Vagina (tissue), 2 donors: ENCODE results near the gene JADE1. TPM values are rescaled to one million over a fixed set of nuclear protein-coding genes. Genes with fewer than 3 reads are reported as not detected.

Source experiments
- DNase-seq, 2 donors: peaks; one replicate each; pipeline ENCODE4 v3.0.0-alpha.2; 2017; ENCODE audit errors: extremely low spot score in 2 of 2
- H3K27ac ChIP-seq: fragments of 200-600 bp; sonication (generic); one replicate; pipeline ENCODE4 v1.5.1; 2019
- H3K27me3 ChIP-seq: fragments of 200-600 bp; sonication (generic); one replicate; pipeline ENCODE4 v1.5.1; 2019
- H3K36me3 ChIP-seq, 2 donors: fragments of 200-600 bp; sonication (generic); one replicate each; pipeline ENCODE4 v1.5.1; 2017 to 2019
- H3K4me1 ChIP-seq: fragments of 200-600 bp; sonication (generic); one replicate; pipeline ENCODE4 v1.5.1; 2019
- H3K4me3 ChIP-seq, 2 donors: fragments of 200-600 bp; sonication (generic); 1 replicate in 1 of 2; 2 replicates in 1 of 2; pipeline ENCODE4 v1.5.1; 2016 to 2019
- H3K9me3 ChIP-seq: fragments of 200-600 bp; sonication (generic); one replicate; pipeline ENCODE4 v1.5.1; 2019
- CTCF ChIP-seq, 3 experiments: fragments of 450-650 bp in 2 of 3; fragments of 200-600 bp in 1 of 3; sonication (generic) in 1 of 3; IDR thresholded peaks; one replicate each; pipeline ENCODE4 v1.5.1; 2017 to 2019; ENCODE audit warnings: antibody characterized with exemption in 3 of 3, mild to moderate bottlenecking in 2 of 3, moderate library complexity in 2 of 3
- POLR2A ChIP-seq, 2 donors: fragments of 450-650 bp; IDR thresholded peaks; one replicate each; pipeline ENCODE4 v1.6.1; 2017; ENCODE audit warnings: antibody characterized with exemption in 2 of 2, mild to moderate bottlenecking in 2 of 2, moderate library complexity in 2 of 2
- POLR2AphosphoS5 ChIP-seq, 2 donors: sonication (generic); formaldehyde crosslinking; IDR thresholded peaks; one replicate each; pipeline ENCODE4 v1.9.0; 2017; ENCODE audit warnings: antibody characterized with exemption in 2 of 2, mild to moderate bottlenecking in 2 of 2, low read depth in 1 of 2; ENCODE audit not compliant: insufficient read depth in 1 of 2
- intact Hi-C: fragments of 100-400 bp; cut with DNase I; formaldehyde crosslinking; loops from one replicate; pipeline ENCODE4 v1.15.1; 2023
- total RNA-seq: library from RNA; depleted of rRNA; stranded (reverse); fragments of >200 nt; gene quantifications from one replicate; pipeline ENCODE4 v1.2.3, GENCODE V29; 2016

The JADE1 gene
- total RNA-seq, 1 donor from 2014 or later: 29.0 TPM

- H3K4me1 ChIP-seq: no peaks in the 10 kb centered on the region
- no peak for DNase-seq
- H3K27me3 ChIP-seq: no peaks in the 10 kb centered on the region
- H3K9me3 ChIP-seq: no peaks in the 10 kb centered on the region
- H3K36me3 ChIP-seq: no peaks in the 10 kb centered on the region
- intact Hi-C loops: loop anchor here (2.0 kb wide), 1 partner anchor 78 kb away; no protein-coding TSS in a partner anchor
- H3K4me3 ChIP-seq: no peak overlapping the region
- no peak overlapping the region for H3K27ac ChIP-seq
- TF ChIP-seq POLR2A (IDR thresholded peaks at IDR 0.05) (no peak), POLR2AphosphoS5 (IDR thresholded peaks at IDR 0.05; ENCODE audit: insufficient read depth in 1 of 2, low read depth in 1 of 2) (no peak), CTCF (IDR thresholded peaks at IDR 0.05) (no peak)
These were observed 103.7 kb downstream of the JADE1 start for GRCh38 chr4:128913228-128913627.

DNA sequence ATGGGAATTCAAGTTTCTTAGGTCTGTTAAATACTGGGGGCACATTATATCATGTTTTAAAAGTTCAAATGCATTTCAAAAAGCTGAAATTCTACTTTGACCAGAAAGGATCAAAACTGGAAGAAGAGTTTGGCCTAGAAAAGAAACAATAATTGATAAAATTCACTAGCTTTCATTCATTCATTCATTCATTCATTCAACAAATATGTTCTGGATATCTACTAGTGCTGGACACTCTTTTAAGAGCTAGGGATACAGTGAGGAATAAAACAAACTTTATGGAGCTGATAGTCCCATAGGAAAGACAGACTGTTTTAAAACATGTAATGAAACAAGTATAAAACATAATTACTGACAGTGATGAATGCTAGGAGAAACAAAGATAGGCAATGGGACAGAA lies 106.0 kb downstream of the JADE1 start:
- Histone ChIP-seq H3K36me3 (no peaks in the 10 kb centered on the region), H3K9me3 (no peaks in the 10 kb centered on the region), H3K27ac (no peak overlapping the region), H3K4me1 (no peaks in the 10 kb centered on the region), H3K4me3 (no peak overlapping the region), H3K27me3 (no peaks in the 10 kb centered on the region)
- DNase-seq: no peak
- TF ChIP-seq POLR2AphosphoS5 (IDR thresholded peaks at IDR 0.05; ENCODE audit: insufficient read depth in 1 of 2, low read depth in 1 of 2): no peak
- no peak for TF ChIP-seq CTCF (IDR thresholded peaks at IDR 0.05)
- no peak for TF ChIP-seq POLR2A (IDR thresholded peaks at IDR 0.05)
- intact Hi-C loops: no loop called here

DNA sequence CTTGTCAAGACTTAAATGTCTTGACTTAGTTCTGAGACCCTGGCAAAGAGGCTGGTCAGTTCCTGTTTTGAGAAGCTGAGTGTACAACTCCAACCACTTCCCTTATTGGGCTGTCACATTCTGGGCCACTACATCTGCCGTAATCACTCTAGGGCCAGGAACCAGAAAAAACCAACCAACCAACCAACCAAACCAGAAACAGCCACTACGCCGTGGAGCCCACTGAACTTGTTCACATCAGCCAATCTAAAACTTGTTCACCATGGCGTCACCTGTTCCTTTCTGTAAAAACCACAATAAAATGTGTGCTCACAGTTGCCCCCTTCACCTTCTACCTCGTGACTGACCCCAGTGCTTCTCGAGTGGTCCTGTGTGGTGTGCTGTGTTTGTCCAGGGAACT lies 107.3 kb downstream of the JADE1 start:
- TF ChIP-seq CTCF (IDR thresholded peaks at IDR 0.05): no peak
- no peak for TF ChIP-seq POLR2A (IDR thresholded peaks at IDR 0.05)
- TF ChIP-seq POLR2AphosphoS5 (IDR thresholded peaks at IDR 0.05; ENCODE audit: insufficient read depth in 1 of 2, low read depth in 1 of 2): no peak
- no peaks in the 10 kb centered on the region for H3K9me3 ChIP-seq
- no peak overlapping the region for H3K27ac ChIP-seq
- H3K4me3 ChIP-seq: no peak overlapping the region
- DNase-seq: no peak
- no peaks in the 10 kb centered on the region for H3K4me1 ChIP-seq
- H3K27me3 ChIP-seq: no peaks in the 10 kb centered on the region
- no peaks in the 10 kb centered on the region for H3K36me3 ChIP-seq
- intact Hi-C loops: no loop called here

- H3K4me1 ChIP-seq: no peaks in the 10 kb centered on the region
- no peak overlapping the region for H3K4me3 ChIP-seq
- no peak overlapping the region for H3K27ac ChIP-seq
- DNase-seq: no peak
- intact Hi-C loops: no loop called here
- TF ChIP-seq POLR2AphosphoS5 (IDR thresholded peaks at IDR 0.05; ENCODE audit: insufficient read depth in 1 of 2, low read depth in 1 of 2): no peak
- no peak for TF ChIP-seq POLR2A (IDR thresholded peaks at IDR 0.05)
- TF ChIP-seq CTCF (IDR thresholded peaks at IDR 0.05): no peak
- H3K9me3 ChIP-seq: no peaks in the 10 kb centered on the region
- no peaks in the 10 kb centered on the region for H3K27me3 ChIP-seq
- H3K36me3 ChIP-seq: no peaks in the 10 kb centered on the region
These were observed 108.3 kb downstream of the JADE1 start for GRCh38 chr4:128917781-128918180.

DNA sequence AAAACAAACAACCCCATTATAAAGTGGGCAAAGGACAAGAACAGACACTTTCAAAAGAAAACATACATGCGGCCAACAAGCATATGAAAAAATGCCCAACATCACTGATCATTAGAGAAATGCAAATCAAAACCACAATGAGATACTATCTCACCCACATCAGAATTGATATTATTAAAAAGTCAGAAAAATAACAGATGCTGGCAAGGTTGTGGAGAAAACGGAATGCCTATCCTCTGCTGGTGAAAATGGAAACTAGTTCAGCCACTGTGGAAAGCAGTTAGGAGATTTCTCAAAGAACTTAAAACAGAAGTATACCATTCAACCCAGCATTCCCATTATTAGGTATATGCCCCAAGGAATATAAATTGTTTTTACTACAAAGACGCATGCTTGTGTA lies 112.5 kb downstream of the JADE1 start:
- no peak for TF ChIP-seq POLR2AphosphoS5 (IDR thresholded peaks at IDR 0.05; ENCODE audit: insufficient read depth in 1 of 2, low read depth in 1 of 2)
- no peak for TF ChIP-seq POLR2A (IDR thresholded peaks at IDR 0.05)
- no peak for TF ChIP-seq CTCF (IDR thresholded peaks at IDR 0.05)
- no peak overlapping the region for H3K4me3 ChIP-seq
- intact Hi-C loops: no loop called here
- no peaks in the 10 kb centered on the region for H3K4me1 ChIP-seq
- no peaks in the 10 kb centered on the region for H3K27me3 ChIP-seq
- no peaks in the 10 kb centered on the region for H3K36me3 ChIP-seq
- no peak overlapping the region for H3K27ac ChIP-seq
- H3K9me3 ChIP-seq: no peaks in the 10 kb centered on the region
- no peak for DNase-seq
